Heart right ventricle (tissue), 16 donors: ENCODE measurements around the gene SDK2. TPM values are rescaled to one million over a fixed set of nuclear protein-coding genes. Genes with fewer than 3 reads are reported as not detected.
A peak's percentile ranks its signal among the peaks of the same experiment; 100 is the strongest.

ENCODE experiments used
- ATAC-seq, 8 donors: fragments of 200-7000 bp; cut with Tn5 transposase; one replicate each; pipeline ENCODE4 v1.9.1; 2020; ENCODE audit warnings: mild to moderate bottlenecking in 8 of 8, moderate library complexity in 8 of 8, moderate number of reproducible peaks in 1 of 8
- DNase-seq, 2 donors: peaks; one replicate each; pipeline ENCODE4 v3.0.0-alpha.2; 2020
- H3K27ac ChIP-seq, 10 donors: fragments of 200-600 bp; sonication (generic) in 2 of 10; one replicate each; pipeline versions ENCODE4 v1.5.0 to v1.8.0; 2020 to 2022; ENCODE audit warnings: mild to moderate bottlenecking in 3 of 10
- H3K27me3 ChIP-seq, 7 donors: fragments of 200-600 bp; one replicate each; pipeline ENCODE4 v1.8.0; 2021 to 2022; ENCODE audit warnings: mild to moderate bottlenecking in 2 of 7
- H3K36me3 ChIP-seq, 9 donors: fragments of 200-600 bp; sonication (generic) in 1 of 9; one replicate each; pipeline versions ENCODE4 v1.5.0 to v1.8.0; 2020 to 2022; ENCODE audit warnings: mild to moderate bottlenecking in 2 of 9
- H3K4me1 ChIP-seq, 9 donors: fragments of 200-600 bp; sonication (generic) in 1 of 9; one replicate each; pipeline versions ENCODE4 v1.5.0 to v1.8.0; 2020 to 2022; ENCODE audit warnings: mild to moderate bottlenecking in 4 of 9
- H3K4me3 ChIP-seq, 10 donors: fragments of 200-600 bp; sonication (generic) in 2 of 10; one replicate each; pipeline versions ENCODE4 v1.5.0 to v1.8.0; 2020 to 2022; ENCODE audit warnings: mild to moderate bottlenecking in 7 of 10, moderate library complexity in 2 of 10
- H3K9me3 ChIP-seq, 11 donors: fragments of 200-600 bp in 10 of 11; sonication (generic) in 2 of 11; one replicate each; pipeline versions ENCODE4 v1.5.0 to v1.8.0; 2013 to 2022; ENCODE audit warnings: mild to moderate bottlenecking in 2 of 11, control low read depth in 1 of 11, moderate library complexity in 1 of 11
- CTCF ChIP-seq, 9 donors: fragments of 200-600 bp; sonication (generic) in 2 of 9; IDR thresholded peaks; one replicate each; pipeline versions ENCODE4 v1.5.0 to v1.8.0; 2021 to 2022; ENCODE audit warnings: antibody characterized with exemption in 9 of 9, mild to moderate bottlenecking in 5 of 9, moderate library complexity in 1 of 9
- WGBS, 2 donors: extraction: QIAGEN DNeasy Blood & Tissue Kit; methylation state at CpG; one replicate each; pipeline ENCODE4 v1.1.7; 2013; ENCODE audit warnings: inconsistent platforms in 1 of 2; 5-methylcytosine and 5-hydroxymethylcytosine counted together
- intact Hi-C, 10 donors: fragments of 100-400 bp; cut with DNase I; formaldehyde crosslinking; loops; one replicate each; pipeline versions ENCODE4 v1.11.1 to v1.14.2; 2022
- polyA plus RNA-seq, 2 donors: library from polyadenylated mRNA; stranded (reverse); fragments of 200-250 nt; gene quantifications; one replicate each; pipeline ENCODE4 v1.2.3, GENCODE V29; 2013
- total RNA-seq, 10 donors: library from RNA; stranded (reverse); fragmentation: NEBNext Ultra II Directional in 3 of 10; extraction: Animal tissue kit (Norgen Biotek cat#: 25700) in 3 of 10; gene quantifications; one replicate each; pipeline versions ENCODE4 v1.2.1 to v1.2.4, GENCODE V29; 2021 to 2023
- donor health status: Arrhythmogenic right ventricular cardiomyopathy.
- donor health status: ischemic (EF 13 %, LVEDD 7.1; RV severe dilation, severe dysfunction).
- donor health status: healthy with polysubstance abuse.
- donor health status: DM: no; HTN: yes; CAD: no.
- donor health status: DM: no; HTN: no; CAD: no.
- donor health status: ischemic (EF 25% LVEDD 6.9; RV normal size, moderate dysfunction).
- donor health status: ischemic (EF 25% LVEDD 5.7; RV mildly dilated, moderate dysfunction).
- donor health status: healthy.
- donor health status: DM: yes; HTN: yes; CAD: no.
- donor health status: Ischemic cardiomyopathy.
- donor health status: ischemic (EF 35%, LVEDD 5.7; RV mildly dilated, moderate dysfunction).
- donor health status: nonischemic (EF 11% LVEDD 7.7; RV severe dilation, severe dysfunction).
- donor health status: DM: yes; HTN: yes; CAD: no.
- donor health status: PGD.
- donor health status: ischemic (EF 29% LVEDD 5.4; RV normal size, mild dysfunction).
- donor health status: nonischemic (EF 23%, LVEDD 6.1; RV moderate dilation, normal function).

Gene SDK2
- total and polyA plus RNA-seq, 12 donors = 0.44 to 4.2 (median 1.9) TPM

DNA sequence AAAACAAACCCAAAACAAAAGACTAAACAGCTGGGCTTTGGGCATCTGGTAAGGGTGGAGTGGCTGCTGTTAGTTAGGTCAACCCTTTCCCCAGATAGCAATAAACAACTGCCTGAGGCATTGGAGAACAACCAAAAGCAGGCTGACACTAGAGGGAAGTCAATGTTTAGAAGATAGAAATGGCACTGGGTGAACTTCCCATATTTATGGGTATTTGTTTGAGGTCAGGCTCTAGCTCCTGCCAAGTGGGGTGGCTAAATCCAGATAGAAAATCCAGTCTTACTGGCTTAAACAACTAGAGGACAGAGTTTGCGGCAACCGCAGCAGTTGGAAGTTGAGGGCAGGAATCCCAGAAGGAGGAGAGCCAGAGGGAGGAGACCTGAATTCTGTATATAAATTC lies 79.4 kb downstream of the SDK2 start:
- H3K4me1 ChIP-seq = peaks cover 0 to 8% (median 0%) of the 10 kb centered on the region in 9 donors
- DNase-seq (no peak), ATAC-seq (no peak)
- TF ChIP-seq CTCF (IDR thresholded peaks at IDR 0.05) = no peak
- no peak overlapping the region for H3K27ac ChIP-seq
- H3K36me3 ChIP-seq = no peaks in the 10 kb centered on the region
- H3K27me3 ChIP-seq = peaks cover 0 to 4% (median 0%) of the 10 kb centered on the region in 7 donors
- intact Hi-C loops = no loop called here
- H3K9me3 ChIP-seq = peaks cover 0 to 4% (median 0%) of the 10 kb centered on the region in 11 donors
- no peak overlapping the region for H3K4me3 ChIP-seq
- whole genome bisulfite sequencing, 2 donors = 91 to 93% methylated on average over 2 of the region's 2 CpGs

GRCh38 chr17:73562896-73563295 lies 81.3 kb downstream of the SDK2 start:
- intact Hi-C loops = no loop called here
- WGBS, 2 donors = 79 to 82% methylated on average over 9 of the region's 9 CpGs
- TF ChIP-seq CTCF (IDR thresholded peaks at IDR 0.05) = no peak

DNA sequence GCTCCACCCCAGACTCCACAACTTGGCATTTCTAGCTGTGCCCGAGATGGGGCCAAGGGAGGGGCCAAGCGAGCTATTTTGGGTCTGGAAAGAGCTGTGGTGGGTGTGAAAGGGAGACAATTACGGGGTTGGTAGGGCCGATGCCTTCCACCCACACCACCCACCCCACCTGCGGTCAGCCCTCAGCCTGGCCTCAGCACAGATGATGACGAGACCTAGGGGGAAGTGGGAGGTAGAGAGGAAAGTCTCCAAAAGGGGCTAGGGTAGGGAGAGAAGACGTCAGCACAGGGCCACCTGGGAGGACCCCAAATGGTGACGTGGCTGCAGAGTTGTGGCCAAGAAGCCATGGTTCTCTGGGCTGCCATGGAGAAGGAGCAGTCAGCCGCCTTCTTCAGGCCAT lies 83.1 kb downstream of the SDK2 start:
- Histone ChIP-seq H3K4me1 (no peaks in the 10 kb centered on the region), H3K9me3 (peaks cover 0 to 4% (median 0%) of the 10 kb centered on the region in 11 donors), H3K36me3 (no peaks in the 10 kb centered on the region), H3K27ac (no peak overlapping the region), H3K27me3 (peaks cover 0 to 5% (median 0%) of the 10 kb centered on the region in 7 donors), H3K4me3 (no peak overlapping the region)
- 80 to 84% methylated on average over 9 of the region's 9 CpGs for WGBS, 2 donors
- DNase-seq (no peak), ATAC-seq (no peak)
- no peak for TF ChIP-seq CTCF (IDR thresholded peaks at IDR 0.05)
- intact Hi-C loops = no loop called here

More at GRCh38 chr17:73562896-73563295, 81.3 kb downstream of the SDK2 start:
- no peak for ATAC-seq
- Histone ChIP-seq H3K4me3 (no peak overlapping the region), H3K27ac (no peak overlapping the region), H3K27me3 (peaks cover 0 to 5% (median 0%) of the 10 kb centered on the region in 7 donors), H3K4me1 (peaks cover 0 to 8% (median 0%) of the 10 kb centered on the region in 9 donors), H3K36me3 (no peaks in the 10 kb centered on the region), H3K9me3 (peaks cover 0 to 4% (median 0%) of the 10 kb centered on the region in 11 donors)
- no peak for DNase-seq

DNA sequence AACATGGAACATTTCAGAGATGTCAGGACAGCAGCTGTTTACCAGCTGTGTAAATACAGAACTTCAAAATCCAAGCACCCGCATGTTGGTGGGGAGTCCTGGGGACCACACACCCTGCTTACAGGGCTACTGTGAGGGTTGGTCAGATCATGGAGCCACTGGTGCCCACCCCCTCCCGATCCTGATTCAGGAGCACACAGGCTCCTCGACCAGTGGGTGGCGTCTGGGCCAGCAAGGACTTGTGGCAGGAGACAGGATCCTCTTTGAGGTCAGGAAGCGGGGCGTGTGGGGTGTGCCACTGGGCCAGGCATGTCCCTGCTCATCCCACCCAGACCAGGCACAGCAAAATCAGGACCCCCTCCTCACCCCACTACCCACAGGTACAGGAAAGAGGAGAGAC lies 83.6 kb downstream of the SDK2 start:
- no peak overlapping the region for H3K4me3 ChIP-seq
- H3K9me3 ChIP-seq = peaks cover 0 to 4% (median 0%) of the 10 kb centered on the region in 11 donors
- no peaks in the 10 kb centered on the region for H3K36me3 ChIP-seq
- H3K27ac ChIP-seq = no peak overlapping the region
- intact Hi-C loops = no loop called here
- peaks cover 0 to 5% (median 0%) of the 10 kb centered on the region in 7 donors for H3K27me3 ChIP-seq
- 60 to 75% methylated on average over 6 of the region's 6 CpGs for WGBS, 2 donors
- no peak for TF ChIP-seq CTCF (IDR thresholded peaks at IDR 0.05)
- ATAC-seq = peak in 1 of 8 donors; percentile 12
- H3K4me1 ChIP-seq = no peaks in the 10 kb centered on the region
- DNase-seq = no peak
